ENCODE measurements around the gene SOX6. TPM values are rescaled to one million over a fixed set of nuclear protein-coding genes. Genes with fewer than 3 reads are reported as not detected.

SOX6 gene
- total and polyA plus RNA-seq, 2 experiments from 2014 or later: 0.03 to 0.66 TPM

DNA sequence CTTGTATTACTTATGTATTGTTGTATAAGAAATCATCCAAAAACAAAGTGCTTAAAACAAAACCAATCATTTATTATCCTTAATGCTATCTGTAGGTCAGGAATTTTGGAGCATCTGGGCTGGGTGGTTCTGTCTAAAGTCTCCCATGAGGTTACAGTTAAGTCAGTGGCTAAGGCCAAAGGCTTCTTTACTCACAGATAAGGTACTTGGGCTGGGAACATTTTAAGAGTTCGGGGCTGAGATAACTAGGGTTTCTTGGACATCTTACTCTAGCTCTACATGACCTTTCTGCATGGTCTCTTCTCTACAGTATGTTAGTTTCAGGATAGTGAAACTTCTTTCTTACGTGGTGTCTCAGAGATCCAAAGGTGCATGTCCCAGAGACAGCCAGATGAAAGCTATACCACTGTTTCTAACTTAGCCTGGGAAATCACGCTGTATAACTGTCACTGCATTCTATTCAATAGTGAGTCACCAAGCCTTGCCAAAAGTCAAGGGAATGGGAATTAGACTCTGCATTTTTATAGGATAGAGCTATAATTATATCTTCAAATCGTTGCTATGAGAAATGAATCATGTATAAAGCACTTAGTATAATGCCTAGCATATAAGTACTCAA lies 29.6 kb downstream of the SOX6 start (continued):
- TF ChIP-seq, protein P1, sequence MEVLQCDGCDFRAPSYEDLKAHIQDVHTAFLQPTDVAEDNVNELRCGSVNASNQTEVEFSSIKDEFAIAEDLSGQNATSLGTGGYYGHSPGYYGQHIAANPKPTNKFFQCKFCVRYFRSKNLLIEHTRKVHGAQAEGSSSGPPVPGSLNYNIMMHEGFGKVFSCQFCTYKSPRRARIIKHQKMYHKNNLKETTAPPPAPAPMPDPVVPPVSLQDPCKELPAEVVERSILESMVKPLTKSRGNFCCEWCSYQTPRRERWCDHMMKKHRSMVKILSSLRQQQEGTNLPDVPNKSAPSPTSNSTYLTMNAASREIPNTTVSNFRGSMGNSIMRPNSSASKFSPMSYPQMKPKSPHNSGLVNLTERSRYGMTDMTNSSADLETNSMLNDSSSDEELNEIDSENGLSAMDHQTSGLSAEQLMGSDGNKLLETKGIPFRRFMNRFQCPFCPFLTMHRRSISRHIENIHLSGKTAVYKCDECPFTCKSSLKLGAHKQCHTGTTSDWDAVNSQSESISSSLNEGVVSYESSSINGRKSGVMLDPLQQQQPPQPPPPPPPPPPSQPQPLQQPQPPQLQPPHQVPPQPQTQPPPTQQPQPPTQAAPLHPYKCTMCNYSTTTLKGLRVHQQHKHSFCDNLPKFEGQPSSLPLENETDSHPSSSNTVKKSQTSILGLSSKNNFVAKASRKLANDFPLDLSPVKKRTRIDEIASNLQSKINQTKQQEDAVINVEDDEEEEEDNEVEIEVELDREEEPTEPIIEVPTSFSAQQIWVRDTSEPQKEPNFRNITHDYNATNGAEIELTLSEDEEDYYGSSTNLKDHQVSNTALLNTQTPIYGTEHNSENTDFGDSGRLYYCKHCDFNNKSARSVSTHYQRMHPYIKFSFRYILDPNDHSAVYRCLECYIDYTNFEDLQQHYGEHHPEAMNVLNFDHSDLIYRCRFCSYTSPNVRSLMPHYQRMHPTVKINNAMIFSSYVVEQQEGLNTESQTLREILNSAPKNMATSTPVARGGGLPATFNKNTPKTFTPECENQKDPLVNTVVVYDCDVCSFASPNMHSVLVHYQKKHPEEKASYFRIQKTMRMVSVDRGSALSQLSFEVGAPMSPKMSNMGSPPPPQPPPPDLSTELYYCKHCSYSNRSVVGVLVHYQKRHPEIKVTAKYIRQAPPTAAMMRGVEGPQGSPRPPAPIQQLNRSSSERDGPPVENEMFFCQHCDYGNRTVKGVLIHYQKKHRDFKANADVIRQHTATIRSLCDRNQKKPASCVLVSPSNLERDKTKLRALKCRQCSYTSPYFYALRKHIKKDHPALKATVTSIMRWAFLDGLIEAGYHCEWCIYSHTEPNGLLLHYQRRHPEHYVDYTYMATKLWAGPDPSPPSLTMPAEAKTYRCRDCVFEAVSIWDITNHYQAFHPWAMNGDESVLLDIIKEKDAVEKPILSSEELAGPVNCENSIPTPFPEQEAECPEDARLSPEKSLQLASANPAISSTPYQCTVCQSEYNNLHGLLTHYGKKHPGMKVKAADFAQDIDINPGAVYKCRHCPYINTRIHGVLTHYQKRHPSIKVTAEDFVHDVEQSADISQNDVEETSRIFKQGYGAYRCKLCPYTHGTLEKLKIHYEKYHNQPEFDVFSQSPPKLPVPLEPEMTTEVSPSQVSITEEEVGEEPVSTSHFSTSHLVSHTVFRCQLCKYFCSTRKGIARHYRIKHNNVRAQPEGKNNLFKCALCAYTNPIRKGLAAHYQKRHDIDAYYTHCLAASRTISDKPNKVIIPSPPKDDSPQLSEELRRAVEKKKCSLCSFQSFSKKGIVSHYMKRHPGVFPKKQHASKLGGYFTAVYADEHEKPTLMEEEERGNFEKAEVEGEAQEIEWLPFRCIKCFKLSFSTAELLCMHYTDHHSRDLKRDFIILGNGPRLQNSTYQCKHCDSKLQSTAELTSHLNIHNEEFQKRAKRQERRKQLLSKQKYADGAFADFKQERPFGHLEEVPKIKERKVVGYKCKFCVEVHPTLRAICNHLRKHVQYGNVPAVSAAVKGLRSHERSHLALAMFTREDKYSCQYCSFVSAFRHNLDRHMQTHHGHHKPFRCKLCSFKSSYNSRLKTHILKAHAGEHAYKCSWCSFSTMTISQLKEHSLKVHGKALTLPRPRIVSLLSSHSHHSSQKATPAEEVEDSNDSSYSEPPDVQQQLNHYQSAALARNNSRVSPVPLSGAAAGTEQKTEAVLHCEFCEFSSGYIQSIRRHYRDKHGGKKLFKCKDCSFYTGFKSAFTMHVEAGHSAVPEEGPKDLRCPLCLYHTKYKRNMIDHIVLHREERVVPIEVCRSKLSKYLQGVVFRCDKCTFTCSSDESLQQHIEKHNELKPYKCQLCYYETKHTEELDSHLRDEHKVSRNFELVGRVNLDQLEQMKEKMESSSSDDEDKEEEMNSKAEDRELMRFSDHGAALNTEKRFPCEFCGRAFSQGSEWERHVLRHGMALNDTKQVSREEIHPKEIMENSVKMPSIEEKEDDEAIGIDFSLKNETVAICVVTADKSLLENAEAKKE (CRISPR knock-in tag; IDR thresholded peaks at IDR 0.05): no peak
- no peak for TF ChIP-seq NANOG (IDR thresholded peaks at IDR 0.05; ENCODE audit: borderline replicate concordance)
- no peak for TF ChIP-seq CREB1 (CRISPR knock-in tag; IDR thresholded peaks at IDR 0.05; ENCODE audit: low read depth)

DNA sequence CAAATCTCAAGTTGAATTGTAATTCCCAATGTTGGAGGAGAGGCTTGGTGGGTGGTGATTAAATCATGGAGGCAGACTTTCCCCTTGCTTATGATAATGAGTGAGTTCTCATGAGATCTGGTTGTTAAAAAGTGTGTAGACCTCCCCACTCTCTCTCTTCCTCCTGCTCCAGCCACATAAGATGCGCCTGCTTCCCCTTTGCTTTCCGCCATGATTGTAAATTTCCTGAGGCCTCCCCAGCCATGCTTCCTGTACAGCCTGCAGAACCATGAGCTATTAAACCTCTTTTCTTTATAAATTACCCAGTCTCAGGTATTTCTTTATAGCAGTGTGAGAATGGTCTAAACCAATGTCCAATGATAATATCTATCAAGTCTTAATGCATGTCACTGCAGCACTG lies 34.2 kb downstream of the SOX6 start:
- no peaks in the 10 kb centered on the region for H3K36me3 Mint-ChIP-seq (ENCODE audit: low read depth)
- Histone ChIP-seq H3K9me2 (ENCODE audit: insufficient read depth) (no peaks in the 10 kb centered on the region), H3F3A (replicated peaks; ENCODE audit: low read depth) (no peaks in the 10 kb centered on the region), H3K27me3 (ENCODE audit: insufficient read depth) (no peaks in the 10 kb centered on the region), H3K4me1 (ENCODE audit: insufficient read depth) (no peaks in the 10 kb centered on the region), H3K27ac (ENCODE audit: low read depth) (no peak overlapping the region), H3K4me3 (no peak overlapping the region), H4K20me1 (replicated peaks; ENCODE audit: insufficient read depth) (no peaks in the 10 kb centered on the region), H3K79me2 (replicated peaks; ENCODE audit: insufficient read depth) (no peaks in the 10 kb centered on the region), H3K4me2 (no peak overlapping the region), H2AFZ (no peak overlapping the region), H3K36me3 (ENCODE audit: insufficient read depth) (no peaks in the 10 kb centered on the region)
- H3K27ac Mint-ChIP-seq: no peak overlapping the region
- no peak overlapping the region for H3K4me3 Mint-ChIP-seq
- H3K27me3 Mint-ChIP-seq (ENCODE audit: insufficient read depth, low read depth, poor library complexity): peaks cover 7% of the 10 kb centered on the region
- ATAC-seq (no peak), DNase-seq (ENCODE audit: low spot score) (no peak)
- H3K4me1 Mint-ChIP-seq: no peaks in the 10 kb centered on the region
- H3K9me3 Mint-ChIP-seq: no peaks in the 10 kb centered on the region; the same call in 2 of the 3 replicates
- no peak for TF ChIP-seq ZNF114 (CRISPR knock-in tag; IDR thresholded peaks at IDR 0.05)
- TF ChIP-seq, protein P1 (CRISPR knock-in tag; IDR thresholded peaks at IDR 0.05): no peak
- TF ChIP-seq, protein P2, sequence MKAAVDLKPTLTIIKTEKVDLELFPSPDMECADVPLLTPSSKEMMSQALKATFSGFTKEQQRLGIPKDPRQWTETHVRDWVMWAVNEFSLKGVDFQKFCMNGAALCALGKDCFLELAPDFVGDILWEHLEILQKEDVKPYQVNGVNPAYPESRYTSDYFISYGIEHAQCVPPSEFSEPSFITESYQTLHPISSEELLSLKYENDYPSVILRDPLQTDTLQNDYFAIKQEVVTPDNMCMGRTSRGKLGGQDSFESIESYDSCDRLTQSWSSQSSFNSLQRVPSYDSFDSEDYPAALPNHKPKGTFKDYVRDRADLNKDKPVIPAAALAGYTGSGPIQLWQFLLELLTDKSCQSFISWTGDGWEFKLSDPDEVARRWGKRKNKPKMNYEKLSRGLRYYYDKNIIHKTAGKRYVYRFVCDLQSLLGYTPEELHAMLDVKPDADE (IDR thresholded peaks at IDR 0.05): no peak

All from GM23338 (cell line).